ENCODE results near the gene PTH2. TPM values are rescaled to one million over a fixed set of nuclear protein-coding genes. Genes with fewer than 3 reads are reported as not detected.

PTH2 gene
- total and polyA plus RNA-seq, 2 of the 8 experiments (the other 6 are each of a cell fraction or from before 2014, with no cell fraction given): not detected

DNA sequence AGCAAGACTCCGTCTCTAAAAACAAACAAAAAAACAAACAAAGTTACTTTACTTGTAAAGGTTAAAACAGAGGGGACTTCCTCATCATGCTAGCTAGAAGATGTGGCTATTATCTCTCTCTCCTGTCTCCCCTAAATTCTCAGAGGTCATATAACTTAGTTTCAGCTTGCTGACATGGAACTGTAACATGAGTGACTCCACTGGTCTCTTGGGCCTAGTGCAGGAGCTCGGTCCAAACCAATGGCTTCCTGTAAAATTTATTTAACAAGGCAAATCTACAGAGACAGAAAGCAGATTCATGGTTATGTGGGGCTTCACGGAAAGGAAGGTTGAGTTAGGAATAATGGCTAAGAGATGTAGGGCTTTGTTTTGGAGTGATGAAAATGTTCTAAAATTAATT is 44.7 kb downstream of the PTH2 start:
- POLR2A ChIA-PET (ENCODE audit: partially characterized antibody): interaction anchor here (2.7 kb wide), 1 partner anchor 17 kb away, joined by 9 read pairs; the partner anchor contains the start of gene TEAD2
- H3K14ac ChIP-seq (ENCODE audit: insufficient read length): no peak overlapping the region
- no peaks in the 10 kb centered on the region for H3K4me1 ChIP-seq (replicated peaks in 1 of 4; ENCODE audit: control insufficient read depth in 3 of 4, insufficient read depth in 4 of 4, low read length in 3 of 4)
- TF ChIP-seq CBX8 (IDR thresholded peaks at IDR 0.05; ENCODE audit: borderline replicate concordance, low read depth, low read length) (no peak), POLR2AphosphoS5 (IDR thresholded peaks at IDR 0.05; ENCODE audit: low read depth, low read length) (no peak), GTF2F1 (IDR thresholded peaks at IDR 0.05; ENCODE audit: borderline replicate concordance, low read depth, low read length) (no peak), SIX5 (IDR thresholded peaks at IDR 0.05; ENCODE audit: low read depth, low read length) (no peak), SP1 (IDR thresholded peaks at IDR 0.05; ENCODE audit: low read depth, low read length) (no peak), HDAC6 (IDR thresholded peaks at IDR 0.05; ENCODE audit: low read depth, low read length) (no peak), MAFK (IDR thresholded peaks at IDR 0.05; ENCODE audit: low read depth, low read length) (no peak), FOSL1 (IDR thresholded peaks at IDR 0.05; ENCODE audit: insufficient read depth, low read depth, low read length) (no peak), POU5F1 (IDR thresholded peaks at IDR 0.05; ENCODE audit: low read depth, low read length) (no peak), EZH2 (IDR thresholded peaks at IDR 0.05; ENCODE audit: low read depth, low read length, severe bottlenecking) (no peak), SUZ12 (IDR thresholded peaks at IDR 0.05; ENCODE audit: low read length) (no peak), KDM5A (IDR thresholded peaks at IDR 0.05; ENCODE audit: low read length) (no peak)
- TF ChIP-seq, protein P1, sequence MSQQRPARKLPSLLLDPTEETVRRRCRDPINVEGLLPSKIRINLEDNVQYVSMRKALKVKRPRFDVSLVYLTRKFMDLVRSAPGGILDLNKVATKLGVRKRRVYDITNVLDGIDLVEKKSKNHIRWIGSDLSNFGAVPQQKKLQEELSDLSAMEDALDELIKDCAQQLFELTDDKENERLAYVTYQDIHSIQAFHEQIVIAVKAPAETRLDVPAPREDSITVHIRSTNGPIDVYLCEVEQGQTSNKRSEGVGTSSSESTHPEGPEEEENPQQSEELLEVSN (IDR thresholded peaks at IDR 0.05): no peak
- TF ChIP-seq, protein P2, sequence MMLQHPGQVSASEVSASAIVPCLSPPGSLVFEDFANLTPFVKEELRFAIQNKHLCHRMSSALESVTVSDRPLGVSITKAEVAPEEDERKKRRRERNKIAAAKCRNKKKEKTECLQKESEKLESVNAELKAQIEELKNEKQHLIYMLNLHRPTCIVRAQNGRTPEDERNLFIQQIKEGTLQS (IDR thresholded peaks at IDR 0.05; ENCODE audit: insufficient read depth, low read depth, low read length): no peak

More for the DNA sequence above, 44.7 kb downstream of the PTH2 start:
- no peaks in the 10 kb centered on the region for H3K79me1 ChIP-seq (ENCODE audit: low read depth, low read length)
- H3K56ac ChIP-seq (replicated peaks; ENCODE audit: insufficient read length, low read depth, low read length): no peak overlapping the region
- H3K23ac ChIP-seq (ENCODE audit: insufficient read length): no peak overlapping the region
- no peak overlapping the region for H3K4me2 ChIP-seq (ENCODE audit: insufficient read depth in 1 of 2, low read depth in 2 of 2, low read length in 2 of 2)
- FAIRE-seq (no peak), DNase-seq (ENCODE audit: low read depth in 1 of 2, low spot score in 2 of 2) (no peak)
- H3K9ac ChIP-seq (replicated peaks in 1 of 4; ENCODE audit: extremely low read depth in 1 of 4, low read depth in 3 of 4, low read length in 3 of 4): no peak overlapping the region
- 86% methylated on average over 3 of the region's 3 CpGs; no CpG with 5 or more reads in 1 of the 2 experiments for WGBS, 2 experiments (ENCODE audit: extremely low coverage in 1 of 2, insufficient coverage in 1 of 2, insufficient read length in 1 of 2, insufficient replicate concordance in 2 of 2, low coverage in 1 of 2, low lambda C conversion rate in 2 of 2, missing lambda C conversion rate in 1 of 2)
- no peak overlapping the region for H4K8ac ChIP-seq (ENCODE audit: extremely low read depth, insufficient read depth, low read length)
- no peak overlapping the region for H3K4me3 ChIP-seq (ENCODE audit: extremely low read depth in 1 of 4, insufficient read depth in 2 of 4, low read depth in 3 of 4, low read length in 4 of 4)
- no peaks in the 10 kb centered on the region for H3K23me2 ChIP-seq (ENCODE audit: low read depth, low read length)
- no peak overlapping the region for H3K18ac ChIP-seq (ENCODE audit: extremely low read depth, low read length)
- CTCF ChIA-PET (ENCODE audit: partially characterized antibody): interaction anchor here (2.3 kb wide), 1 partner anchor 13 kb away, joined by 11 read pairs; no protein-coding TSS in a partner anchor
- H2BK5ac ChIP-seq (ENCODE audit: low read depth, low read length): no peak overlapping the region
- H2AK5ac ChIP-seq (ENCODE audit: low read depth, low read length): no peak overlapping the region
- H4K91ac ChIP-seq (replicated peaks; ENCODE audit: insufficient read length, low read length): no peak overlapping the region
- no peak overlapping the region for H2AFZ ChIP-seq (ENCODE audit: low read length)
- H3K79me2 ChIP-seq (ENCODE audit: control insufficient read depth in 1 of 2, insufficient read depth in 2 of 2, low read length in 2 of 2): no peaks in the 10 kb centered on the region
- H4K20me1 ChIP-seq (replicated peaks in 1 of 2; ENCODE audit: control insufficient read depth in 1 of 2, insufficient read depth in 2 of 2, low read length in 2 of 2): no peaks in the 10 kb centered on the region
- no peak overlapping the region for H2BK20ac ChIP-seq (ENCODE audit: low read length)
- no peak overlapping the region for H4K5ac ChIP-seq (ENCODE audit: insufficient read length, low read depth, low read length)
- H3K9me3 ChIP-seq (ENCODE audit: insufficient read depth in 2 of 2, low read depth in 1 of 2, low read length in 1 of 2): peaks cover 0 to 7% of the 10 kb centered on the region in 2 experiments; a peak in 3 of 4 replicates
- H3K36me3 ChIP-seq (ENCODE audit: control insufficient read depth in 2 of 4, insufficient read depth in 4 of 4, low read length in 3 of 4): no peaks in the 10 kb centered on the region
- no peaks in the 10 kb centered on the region; a peak in 1 of 7 replicates for H3K27me3 ChIP-seq (replicated peaks in 1 of 4; ENCODE audit: control insufficient read depth in 3 of 4, extremely low read depth in 1 of 4, insufficient read depth in 3 of 4, low read length in 3 of 4)
- no peak overlapping the region for H2BK15ac ChIP-seq (ENCODE audit: low read length)
- no peak overlapping the region for H2BK12ac ChIP-seq (ENCODE audit: low read depth, low read length)
- no peak overlapping the region for H3K27ac ChIP-seq (ENCODE audit: low read depth, low read length)
- no peak overlapping the region for H2BK120ac ChIP-seq (replicated peaks; ENCODE audit: low read depth, low read length)
- no peak overlapping the region for H3K4ac ChIP-seq (replicated peaks; ENCODE audit: insufficient read length, low read depth, low read length)
